ENCODE results near the gene CRYZL1. TPM values are rescaled to one million over a fixed set of nuclear protein-coding genes. Genes with fewer than 3 reads are reported as not detected.

Gene CRYZL1
- total RNA-seq, 4 donors from 2014 or later = 27.9 to 53.5 (median 33.9) TPM

- Histone ChIP-seq H3K36me3 (peaks cover 61 to 72% of the 10 kb centered on the region in 2 donors), H3K4me1 (peaks cover 5 to 10% of the 10 kb centered on the region in 2 donors), H3K4me3 (replicated peaks in 1 of 3) (no peak overlapping the region), H3K27me3 (no peaks in the 10 kb centered on the region), H3K27ac (no peak overlapping the region), H3K9me3 (no peaks in the 10 kb centered on the region)
- DNase-seq = no peak
- intact Hi-C loops (cut with DNase I) = no loop called here
- 95 to 97% methylated on average over 10 to 16 of the region's 23 CpGs for WGBS, 2 donors
- TF ChIP-seq POLR2A (IDR thresholded peaks at IDR 0.05) (no peak), CTCF (IDR thresholded peaks at IDR 0.05) (no peak)
Measured at GRCh38 chr21:33550772-33551660, 90.5 kb downstream of the CRYZL1 start.

GRCh38 chr21:33549848-33550771 lies 91.4 kb downstream of the CRYZL1 start:
- no peak overlapping the region for H3K4me3 ChIP-seq (replicated peaks in 1 of 3)
- H3K27ac ChIP-seq = no peak overlapping the region
- H3K4me1 ChIP-seq = peaks cover 0 to 13% of the 10 kb centered on the region in 2 donors
- peaks cover 57 to 72% of the 10 kb centered on the region in 2 donors for H3K36me3 ChIP-seq
- WGBS, 2 donors = 97% methylated on average over 12 to 19 of the region's 19 CpGs
- no peaks in the 10 kb centered on the region for H3K27me3 ChIP-seq
- no peaks in the 10 kb centered on the region for H3K9me3 ChIP-seq
- no peak for DNase-seq
- no peak for TF ChIP-seq POLR2A (IDR thresholded peaks at IDR 0.05)
- no peak for TF ChIP-seq CTCF (IDR thresholded peaks at IDR 0.05)
- intact Hi-C loops (cut with DNase I) = no loop called here

GRCh38 chr21:33546086-33546485 lies 95.5 kb downstream of the CRYZL1 start:
- WGBS, 2 donors = 78 to 82% methylated on average over 3 of the region's 3 CpGs
- DNase-seq = no peak
- Histone ChIP-seq H3K36me3 (peaks cover 21 to 34% of the 10 kb centered on the region in 2 donors), H3K4me1 (peaks cover 3 to 24% of the 10 kb centered on the region in 2 donors), H3K4me3 (replicated peaks in 1 of 3) (no peak overlapping the region), H3K9me3 (no peaks in the 10 kb centered on the region), H3K27me3 (no peaks in the 10 kb centered on the region), H3K27ac (no peak overlapping the region)
- TF ChIP-seq POLR2A (IDR thresholded peaks at IDR 0.05) = no peak
- TF ChIP-seq CTCF (IDR thresholded peaks at IDR 0.05) = no peak
- intact Hi-C loops (cut with DNase I) = no loop called here

GRCh38 chr21:33544451-33545195 lies 96.9 kb downstream of the CRYZL1 start:
- no peak for DNase-seq
- H3K36me3 ChIP-seq = peaks cover 7 to 20% of the 10 kb centered on the region in 2 donors
- no peaks in the 10 kb centered on the region for H3K27me3 ChIP-seq
- WGBS, 2 donors = 22 to 28% methylated on average over 8 of the region's 8 CpGs
- H3K4me1 ChIP-seq = peaks cover 9 to 25% of the 10 kb centered on the region in 2 donors
- peak overlapping the region in 2 of 3 donors; percentile 58 to 72 for H3K4me3 ChIP-seq (replicated peaks in 1 of 3)
- TF ChIP-seq POLR2A (IDR thresholded peaks at IDR 0.05) (no peak), CTCF (IDR thresholded peaks at IDR 0.05) (no peak)
- H3K27ac ChIP-seq = peak overlapping the region in 2 of 3 donors; percentile 99
- no peaks in the 10 kb centered on the region for H3K9me3 ChIP-seq
- intact Hi-C loops (cut with DNase I) = no loop called here
